NCI-H2171 (cell line): Measurements from ENCODE around the gene PPP1R15B.
"Not testable (repeated sequence)": the region's sequence is repeated elsewhere in the genome, so short reads cannot be mapped to it uniquely, and the experiment has no call there.

Source experiments
- DNase-seq: peaks from one replicate; lab custom pipeline; 2025; lab: John Stamatoyannopoulos, UW

Gene PPP1R15B

DNA sequence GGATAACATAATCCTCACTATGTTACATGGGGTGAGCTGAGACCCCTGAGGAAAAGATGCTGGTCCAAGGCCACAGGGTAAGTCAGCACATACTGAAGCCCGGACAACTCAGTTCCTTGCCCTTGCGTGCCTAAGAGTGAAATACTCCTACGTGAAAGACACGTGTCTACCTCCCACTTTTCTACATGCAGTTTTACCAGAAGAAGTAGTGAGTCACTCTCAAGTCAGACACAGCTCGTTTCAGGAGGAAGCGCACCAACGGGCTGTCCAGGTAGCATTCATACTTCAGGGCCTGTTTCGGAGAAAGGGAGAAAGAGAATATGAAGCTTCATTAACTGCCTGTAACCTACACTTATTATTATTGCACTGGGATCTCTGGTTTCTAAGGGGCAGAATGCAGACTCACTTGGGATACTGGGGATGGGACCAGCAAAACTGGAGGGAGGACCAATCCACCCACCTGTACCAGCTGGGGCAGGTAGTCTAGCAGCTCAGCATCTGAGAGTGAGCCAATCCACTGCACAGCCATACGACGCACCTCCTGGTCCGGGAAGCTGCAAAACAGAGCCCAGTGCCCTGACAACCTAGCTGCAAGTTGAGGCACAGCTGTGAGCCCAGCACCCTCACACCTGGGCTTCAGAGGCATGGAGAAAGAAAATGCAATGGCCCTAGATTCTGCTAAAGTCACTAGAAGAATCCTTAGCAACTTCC lies 32.4 kb upstream of the PPP1R15B start:
- DNase-seq, result no peak

DNA sequence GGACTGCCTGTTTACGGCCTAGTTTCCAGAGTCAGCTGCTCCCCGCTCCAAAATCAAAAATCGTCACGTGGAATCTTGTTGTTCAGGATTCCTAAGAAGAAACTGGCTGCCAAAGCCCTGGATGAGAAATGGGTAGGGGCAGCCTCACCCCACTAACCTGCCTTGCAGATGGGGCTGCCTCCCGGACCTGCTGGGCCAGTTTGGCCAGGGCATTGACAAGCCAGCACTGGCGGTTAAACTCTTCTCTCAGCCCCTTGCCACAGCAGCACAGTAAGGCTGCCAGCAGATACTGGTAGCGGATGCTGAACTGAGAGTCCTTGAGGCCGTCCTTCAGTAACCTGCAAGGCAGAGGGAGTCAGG lies 31.6 kb upstream of the PPP1R15B start:
- no peak for DNase-seq

DNA sequence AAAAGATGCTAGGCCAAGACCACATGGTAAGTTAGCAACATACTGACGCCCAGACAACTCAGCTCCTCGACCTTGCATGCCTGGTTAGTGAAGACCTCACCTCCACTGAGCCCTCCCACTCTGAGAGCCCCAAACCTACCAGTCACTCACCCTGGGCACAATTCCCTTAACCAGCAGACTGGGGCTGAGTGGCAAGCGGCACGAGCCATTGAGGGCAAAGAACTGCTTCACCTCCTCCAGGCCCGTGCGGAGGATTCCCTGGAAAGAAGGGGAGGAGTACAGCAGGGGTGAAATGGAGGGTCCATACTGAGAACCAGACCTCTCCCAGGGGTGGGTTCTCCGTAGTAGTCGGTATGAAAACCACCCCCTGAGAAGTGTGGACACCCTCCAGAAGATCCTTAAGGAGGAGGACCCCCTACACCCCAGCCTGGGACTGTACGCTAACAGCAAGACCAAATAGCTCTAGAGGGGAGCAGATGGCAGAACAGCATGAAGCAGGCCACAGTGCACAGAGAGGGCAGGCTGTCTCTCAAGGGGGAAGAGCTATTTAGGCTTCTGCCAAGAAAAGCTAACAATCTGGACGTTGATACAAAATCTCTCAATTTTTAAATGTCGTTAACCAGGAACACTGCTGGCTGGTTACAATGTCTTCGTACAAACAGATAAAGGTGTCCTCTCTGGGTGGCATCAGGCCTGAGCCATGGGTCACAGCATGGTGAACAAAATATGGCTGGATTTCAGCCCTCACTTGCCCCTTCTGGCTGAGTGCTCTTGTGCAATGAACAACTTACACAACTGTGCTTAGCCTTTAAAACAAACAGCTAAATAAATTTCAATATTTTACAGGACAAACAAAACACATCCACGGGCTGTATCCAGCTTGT lies 31.0 kb upstream of the PPP1R15B start:
- peak; percentile 81 for DNase-seq

GRCh38 chr1:204441558-204441957 lies 29.9 kb upstream of the PPP1R15B start:
- no peak for DNase-seq

GRCh38 chr1:204439621-204440375 lies 28.2 kb upstream of the PPP1R15B start:
- DNase-seq, result no peak

GRCh38 chr1:204438628-204439027 lies 27.0 kb upstream of the PPP1R15B start:
- no peak for DNase-seq

DNA sequence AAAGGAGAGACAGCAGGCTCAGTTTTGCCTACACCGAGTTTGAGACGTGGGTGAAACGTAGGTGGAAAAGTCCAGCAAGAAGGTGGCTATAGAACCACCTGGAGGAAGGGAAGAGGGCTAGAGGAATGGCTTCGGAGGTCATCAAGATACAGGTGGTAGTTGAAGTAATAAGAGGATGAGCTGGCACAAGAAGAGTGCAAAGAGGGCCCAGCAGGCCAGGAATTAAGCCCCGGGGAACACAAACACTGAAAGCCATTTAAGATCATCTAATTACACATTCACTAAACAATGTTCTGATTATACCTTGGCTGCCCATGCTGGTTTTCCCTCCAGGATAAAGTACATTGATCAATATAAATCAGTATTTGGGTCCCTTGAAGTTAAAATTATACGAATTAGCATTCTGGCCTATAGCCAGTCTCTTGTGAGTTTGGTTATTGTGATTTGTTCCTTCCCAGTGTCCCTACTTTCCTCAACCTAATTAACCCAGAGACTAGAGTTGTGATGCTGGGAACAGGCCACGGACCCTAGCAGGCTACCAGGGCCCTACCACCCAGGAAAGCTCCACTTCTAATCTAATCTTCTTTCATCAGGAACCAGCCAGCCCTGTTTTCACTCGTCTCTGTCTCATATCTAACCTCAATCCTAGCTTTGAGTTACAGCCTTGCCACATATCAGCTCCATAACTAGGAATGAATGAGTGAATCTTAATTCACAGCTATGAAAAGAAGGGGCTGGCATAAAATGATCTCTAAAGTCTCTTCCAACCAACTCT lies 26.4 kb upstream of the PPP1R15B start:
- no peak for DNase-seq

GRCh38 chr1:204435872-204436271 lies 24.3 kb upstream of the PPP1R15B start:
- no peak for DNase-seq

DNA sequence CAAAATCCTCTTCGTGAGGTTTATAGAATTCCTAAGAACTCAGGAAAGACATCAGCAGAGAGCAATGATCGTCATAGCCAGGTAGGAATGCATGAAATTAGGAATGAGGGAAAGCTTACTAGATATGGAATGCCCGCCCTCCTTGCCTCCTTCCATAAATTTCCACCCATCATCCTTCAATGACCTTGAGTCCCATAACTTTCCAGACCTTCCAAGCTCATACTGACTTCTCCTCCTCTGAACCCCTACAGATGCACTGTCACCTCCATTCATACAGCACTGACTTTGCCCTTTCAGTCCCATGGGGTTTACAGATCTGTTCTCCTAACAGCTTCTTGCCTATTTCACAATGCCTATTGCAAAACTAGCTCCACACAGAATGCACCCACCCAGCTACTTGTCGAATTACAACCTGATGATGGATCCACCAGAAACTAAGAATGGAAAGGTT lies 23.8 kb upstream of the PPP1R15B start:
- no peak for DNase-seq

DNA sequence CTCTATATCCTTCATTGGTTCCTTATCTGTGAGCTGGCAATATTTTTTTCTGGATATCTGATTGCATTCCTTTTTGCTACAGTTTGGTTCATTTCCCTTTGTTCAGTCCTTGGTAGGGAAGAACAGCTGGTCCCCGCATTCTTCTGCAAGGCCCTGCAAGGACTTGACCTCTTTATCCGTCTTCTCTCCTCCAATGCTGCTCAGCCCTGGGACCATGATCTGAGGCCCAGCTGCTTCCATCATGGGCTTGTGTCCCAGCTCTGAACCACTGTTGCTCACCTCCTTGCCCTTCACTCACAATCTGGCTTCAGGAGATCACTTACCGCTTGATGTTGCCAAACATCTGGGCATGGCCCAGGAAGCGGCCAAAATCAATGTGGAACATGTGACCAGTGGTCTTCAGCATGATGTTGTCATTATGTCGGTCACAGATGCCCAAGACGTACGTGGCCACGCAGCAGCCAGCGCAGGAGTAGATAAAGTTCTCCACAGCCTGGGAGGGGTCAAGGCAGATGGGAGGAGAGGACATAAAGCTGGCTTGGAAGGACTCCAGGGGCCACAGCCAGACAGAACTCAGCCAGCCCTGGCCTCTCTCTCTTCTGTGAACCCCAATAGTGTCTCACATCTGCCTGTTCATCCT lies 22.6 kb upstream of the PPP1R15B start:
- no peak for DNase-seq

GRCh38 chr1:204432708-204433107 lies 21.1 kb upstream of the PPP1R15B start:
- no peak for DNase-seq

GRCh38 chr1:204431310-204432184 lies 19.9 kb upstream of the PPP1R15B start:
- peak; percentile 47 for DNase-seq

- no peak for DNase-seq
Measured at GRCh38 chr1:204429746-204430145, 18.1 kb upstream of the PPP1R15B start.

- DNase-seq, result no peak
Measured at GRCh38 chr1:204426971-204427701, 15.5 kb upstream of the PPP1R15B start.

DNA sequence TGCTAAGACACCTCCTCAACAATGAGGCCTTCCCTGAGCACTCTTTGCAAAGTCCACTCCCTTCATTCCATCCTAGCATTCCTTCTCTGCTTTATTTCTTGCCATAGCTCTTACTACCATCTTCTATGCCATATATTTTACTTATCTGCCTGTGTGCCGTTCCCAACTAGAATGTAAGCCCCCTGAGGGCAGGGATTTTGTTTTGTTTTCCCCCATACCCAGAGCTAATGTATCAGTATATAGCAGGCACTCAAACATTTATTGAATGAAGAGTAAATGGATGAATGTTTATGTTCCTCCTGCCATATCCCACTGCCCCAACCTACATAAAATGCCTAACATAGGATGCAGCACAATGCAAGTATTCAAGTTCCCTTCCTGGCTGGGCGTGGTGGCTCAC lies 14.9 kb upstream of the PPP1R15B start:
- DNase-seq, result no peak

DNA sequence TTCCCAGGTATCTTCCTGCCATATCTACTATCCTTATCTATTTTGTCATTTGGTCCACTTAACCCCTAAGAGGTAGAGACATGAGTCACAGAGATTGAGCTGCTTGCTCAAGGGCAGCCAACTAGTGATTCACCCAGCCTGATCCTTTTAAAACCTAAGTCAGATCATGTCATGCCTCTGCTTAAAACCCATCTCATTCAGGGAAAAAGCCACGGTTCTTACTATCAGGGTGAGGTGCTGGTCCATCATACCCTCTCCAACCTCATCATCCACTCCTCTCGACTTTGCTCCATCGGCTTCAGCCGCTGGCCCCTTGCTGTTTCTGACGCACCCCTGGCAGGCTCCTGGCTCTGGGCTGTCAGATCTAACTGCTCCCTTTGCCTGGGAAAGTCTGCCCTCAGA lies 14.4 kb upstream of the PPP1R15B start:
- no peak for DNase-seq

DNA sequence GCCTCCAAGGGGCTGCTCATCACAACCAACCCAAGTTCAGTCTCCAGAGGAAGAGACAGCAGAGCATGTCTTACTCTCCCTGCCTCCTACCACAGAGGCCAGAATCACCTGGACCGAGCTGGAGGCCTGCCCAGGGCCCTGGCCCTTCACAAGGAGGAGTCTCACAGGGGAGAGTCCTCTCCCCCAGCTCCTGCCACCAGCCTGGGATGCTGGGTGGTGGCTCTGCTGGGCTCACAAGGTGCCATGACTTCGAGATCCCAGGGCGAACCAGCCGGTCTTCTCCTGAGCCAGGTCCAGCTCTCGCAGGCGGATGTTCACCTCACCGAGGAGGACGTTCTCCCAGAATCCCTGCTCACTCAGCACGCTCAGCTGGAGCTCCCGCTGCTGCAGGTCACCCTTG lies 13.0 kb upstream of the PPP1R15B start:
- no peak for DNase-seq

GRCh38 chr1:204422061-204422705 lies 10.6 kb upstream of the PPP1R15B start:
- not testable (repeated sequence) for DNase-seq

- no peak for DNase-seq
Measured at GRCh38 chr1:204421441-204421840, 9.8 kb upstream of the PPP1R15B start.
